Measurements from ENCODE around the gene TLK1. TPM values are rescaled to one million over a fixed set of nuclear protein-coding genes. Genes with fewer than 3 reads are reported as not detected.

The TLK1 gene
- total and polyA plus RNA-seq, 10 of the 15 experiments (the other 5 are each of a cell fraction or from before 2014, with no cell fraction given), result 25.1 to 126 (median 57.3) TPM

DNA sequence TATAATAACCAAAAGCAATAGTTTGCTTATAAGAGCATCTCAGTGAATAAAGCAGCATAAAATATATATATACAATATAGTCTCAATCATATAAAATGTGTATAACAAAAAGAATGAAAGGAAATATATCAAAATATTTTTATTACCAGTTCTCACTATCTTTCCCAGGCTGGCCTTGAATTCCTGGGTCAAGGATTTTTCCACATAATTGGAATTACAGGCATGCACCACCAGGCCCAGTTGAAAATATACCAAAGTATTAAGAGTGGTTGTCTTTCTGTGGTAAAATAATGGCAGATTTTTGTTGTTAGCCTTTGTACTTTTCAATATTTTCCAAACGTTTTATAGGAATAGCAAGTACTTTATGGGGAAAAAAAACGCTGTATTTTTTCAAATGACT is 8.6 kb upstream of the TLK1 start:
- intact Hi-C loops (cut with micrococcal nuclease; ENCODE audit: unreplicated experiment) (no loop called here), in situ Hi-C loops (cut with MboI) (no loop called here)
- Histone ChIP-seq H3K9ac (ENCODE audit: control insufficient read depth, insufficient read depth, low read length) (no peak overlapping the region), H3K4me2 (ENCODE audit: control insufficient read depth, insufficient read depth) (no peak overlapping the region), H3K79me2 (ENCODE audit: control insufficient read depth, insufficient read depth, low read length) (no peaks in the 10 kb centered on the region), H2AFZ (ENCODE audit: control insufficient read depth, low read depth, low read length) (no peak overlapping the region), H3K9me3 (replicated peaks; ENCODE audit: control insufficient read depth, insufficient read depth, low read length) (no peaks in the 10 kb centered on the region; the same call in 2 of the 3 replicates), H3K4me1 (ENCODE audit: control insufficient read depth, insufficient read depth, low read length) (peaks cover 4% of the 10 kb centered on the region; the same call in 1 of the 2 replicates), H3K27me3 (replicated peaks in 1 of 2; ENCODE audit: control insufficient read depth in 2 of 2, insufficient read depth in 2 of 2, low read length in 1 of 2) (no peaks in the 10 kb centered on the region), H3K36me3 (ENCODE audit: control insufficient read depth in 2 of 2, insufficient read depth in 2 of 2, low read length in 1 of 2) (no peaks in the 10 kb centered on the region), H3K4me3 (no peak overlapping the region), H4K20me1 (ENCODE audit: control insufficient read depth, insufficient read depth) (no peaks in the 10 kb centered on the region), H3K27ac (ENCODE audit: control insufficient read depth, insufficient read depth) (no peak overlapping the region)
- TF ChIP-seq NFYA (IDR thresholded peaks at IDR 0.05; ENCODE audit: borderline replicate concordance, low read depth, low read length) (no peak), SREBF2 (IDR thresholded peaks at IDR 0.05; ENCODE audit: low read length) (no peak), SMAD5 (IDR thresholded peaks at IDR 0.05; ENCODE audit: low read depth) (no peak), SRF (IDR thresholded peaks at IDR 0.05; ENCODE audit: low read depth in 2 of 2, low read length in 2 of 2) (no peak), PAX5 (IDR thresholded peaks at IDR 0.05; ENCODE audit: borderline replicate concordance, low read depth, low read length) (no peak), RAD21 (IDR thresholded peaks at IDR 0.05; ENCODE audit: insufficient read depth, low read depth, low read length) (no peak)
- no peak for DNase-seq (ENCODE audit: low read depth, low spot score)
- no peak for ATAC-seq
- no peak for FAIRE-seq
- 36% methylated on average over 2 of the region's 2 CpGs for WGBS (ENCODE audit: insufficient coverage, insufficient replicate concordance, low lambda C conversion rate, missing lambda C conversion rate)
- SMC1A ChIA-PET (ENCODE audit: uncharacterized antibody, unreplicated experiment), result interaction anchor here (1.0 to 1.5 kb wide), 5 partner anchors 9 to 161 kb away, joined by 3 to 7 read pairs (median 3); no protein-coding TSS in a partner anchor
- RAD21 ChIA-PET (ENCODE audit: unreplicated experiment), result no interaction called here
- no TSS peak for BruUV-seq (replicated peaks)
- CTCF ChIA-PET, result interaction anchor here (1.1 kb wide), 1 partner anchor 32 kb away, joined by 3 read pairs; no protein-coding TSS in a partner anchor
- POLR2A ChIA-PET, result no interaction called here

GRCh38 chr2:171167352-171167997 is 6.8 kb upstream of the TLK1 start:
- ChIA-PET SMC1A (ENCODE audit: uncharacterized antibody, unreplicated experiment) (interaction anchor here (0.5 to 1.4 kb wide), 5 partner anchors 11 to 545 kb away, joined by 3 to 5 read pairs (median 3); no protein-coding TSS in a partner anchor), RAD21 (ENCODE audit: unreplicated experiment) (no interaction called here), CTCF (no interaction called here), POLR2A (interaction anchor here (0.7 kb wide), 1 partner anchor 13 kb away, joined by 5 read pairs; no protein-coding TSS in a partner anchor)
- Histone ChIP-seq H2AFZ (ENCODE audit: control insufficient read depth, low read depth, low read length) (no peak overlapping the region), H3K27ac (ENCODE audit: control insufficient read depth, insufficient read depth) (no peak overlapping the region), H3K27me3 (replicated peaks in 1 of 2; ENCODE audit: control insufficient read depth in 2 of 2, insufficient read depth in 2 of 2, low read length in 1 of 2) (no peaks in the 10 kb centered on the region), H4K20me1 (ENCODE audit: control insufficient read depth, insufficient read depth) (no peaks in the 10 kb centered on the region), H3K9ac (ENCODE audit: control insufficient read depth, insufficient read depth, low read length) (no peak overlapping the region), H3K4me3 (no peak overlapping the region), H3K4me2 (ENCODE audit: control insufficient read depth, insufficient read depth) (no peak overlapping the region), H3K4me1 (ENCODE audit: control insufficient read depth, insufficient read depth, low read length) (peaks cover 14% of the 10 kb centered on the region), H3K36me3 (ENCODE audit: control insufficient read depth in 2 of 2, insufficient read depth in 2 of 2, low read length in 1 of 2) (no peaks in the 10 kb centered on the region), H3K9me3 (replicated peaks; ENCODE audit: control insufficient read depth, insufficient read depth, low read length) (no peaks in the 10 kb centered on the region; the same call in 2 of the 3 replicates), H3K79me2 (ENCODE audit: control insufficient read depth, insufficient read depth, low read length) (peaks cover under 1% of the 10 kb centered on the region)
- 91% methylated on average over 1 of the region's 1 CpG for WGBS (ENCODE audit: insufficient coverage, insufficient replicate concordance, low lambda C conversion rate, missing lambda C conversion rate)
- ATAC-seq (no peak), FAIRE-seq (no peak), DNase-seq (ENCODE audit: low read depth, low spot score) (no peak)
- BruUV-seq (replicated peaks), result no TSS peak
- in situ Hi-C loops (cut with MboI) (no loop called here), intact Hi-C loops (cut with micrococcal nuclease; ENCODE audit: unreplicated experiment) (no loop called here)
- no peak for TF ChIP-seq MAX (IDR thresholded peaks at IDR 0.05; ENCODE audit: low read depth, low read length)
- no peak for TF ChIP-seq SREBF2 (IDR thresholded peaks at IDR 0.05; ENCODE audit: low read length)
- TF ChIP-seq NR2C1 (IDR thresholded peaks at IDR 0.05), result no peak
- TF ChIP-seq SRF (IDR thresholded peaks at IDR 0.05; ENCODE audit: low read depth in 2 of 2, low read length in 2 of 2), result no peak
- TF ChIP-seq, protein P1, sequence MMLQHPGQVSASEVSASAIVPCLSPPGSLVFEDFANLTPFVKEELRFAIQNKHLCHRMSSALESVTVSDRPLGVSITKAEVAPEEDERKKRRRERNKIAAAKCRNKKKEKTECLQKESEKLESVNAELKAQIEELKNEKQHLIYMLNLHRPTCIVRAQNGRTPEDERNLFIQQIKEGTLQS (IDR thresholded peaks at IDR 0.05; ENCODE audit: borderline replicate concordance, extremely low read depth, low read depth, low read length), result no peak
- no peak for TF ChIP-seq EED (IDR thresholded peaks at IDR 0.05; ENCODE audit: low read depth)
- TF ChIP-seq CBFB (IDR thresholded peaks at IDR 0.05; ENCODE audit: low read depth), result no peak
- TF ChIP-seq CREM (IDR thresholded peaks at IDR 0.05; ENCODE audit: low read depth), result no peak
- TF ChIP-seq POU2F2 (IDR thresholded peaks at IDR 0.05; ENCODE audit: borderline replicate concordance, low read depth, low read length), result no peak
- TF ChIP-seq CEBPZ (IDR thresholded peaks at IDR 0.05; ENCODE audit: low read depth, low read length), result no peak
